Right kidney (tissue), 1 donor: ENCODE data around the gene PHLDB3.
"Not testable (repeated sequence)": the region's sequence is repeated elsewhere in the genome, so short reads cannot be mapped to it uniquely, and the experiment has no call there.

Source experiments
- DNase-seq: peaks from one replicate; pipeline ENCODE4 v3.0.0-alpha.2; 2016

PHLDB3 gene

DNA sequence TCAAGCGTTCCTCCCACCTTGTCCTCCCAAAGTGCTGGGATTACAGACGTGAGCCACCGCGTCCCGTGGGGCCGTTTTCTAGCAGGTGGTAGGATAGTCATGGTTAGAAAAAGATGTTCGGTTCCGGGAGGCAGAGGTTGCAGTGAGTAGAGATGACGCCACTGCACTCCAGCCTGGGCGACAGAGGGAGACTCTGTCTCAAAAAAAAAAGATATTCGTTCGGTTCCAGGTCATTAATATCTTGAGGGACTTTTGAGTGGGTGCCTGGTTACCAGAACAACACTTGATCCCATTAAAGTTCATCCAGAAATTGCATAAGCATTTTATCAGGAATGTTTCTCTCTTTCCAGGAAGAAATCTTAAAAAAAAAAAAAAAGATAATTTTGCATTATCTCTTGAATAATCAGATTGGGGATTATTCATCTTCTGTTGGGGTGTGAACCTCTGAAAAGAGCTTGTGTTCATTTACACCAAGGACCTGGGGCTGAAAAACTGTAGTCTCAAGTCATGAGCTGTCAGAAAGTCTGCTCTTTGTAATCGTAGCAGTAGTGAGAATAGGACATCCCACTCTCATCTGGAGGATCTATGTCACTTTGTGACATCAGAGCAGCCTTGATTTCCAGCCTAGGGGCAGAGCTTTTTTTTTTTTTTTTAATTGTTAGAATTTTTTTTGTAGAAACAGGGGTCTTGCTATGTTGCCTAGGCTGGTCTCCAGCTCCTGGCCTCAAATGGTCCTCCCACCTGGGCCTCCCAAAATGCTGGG is 23.5 kb upstream of the PHLDB3 start:
- peak; percentile 31 for DNase-seq

DNA sequence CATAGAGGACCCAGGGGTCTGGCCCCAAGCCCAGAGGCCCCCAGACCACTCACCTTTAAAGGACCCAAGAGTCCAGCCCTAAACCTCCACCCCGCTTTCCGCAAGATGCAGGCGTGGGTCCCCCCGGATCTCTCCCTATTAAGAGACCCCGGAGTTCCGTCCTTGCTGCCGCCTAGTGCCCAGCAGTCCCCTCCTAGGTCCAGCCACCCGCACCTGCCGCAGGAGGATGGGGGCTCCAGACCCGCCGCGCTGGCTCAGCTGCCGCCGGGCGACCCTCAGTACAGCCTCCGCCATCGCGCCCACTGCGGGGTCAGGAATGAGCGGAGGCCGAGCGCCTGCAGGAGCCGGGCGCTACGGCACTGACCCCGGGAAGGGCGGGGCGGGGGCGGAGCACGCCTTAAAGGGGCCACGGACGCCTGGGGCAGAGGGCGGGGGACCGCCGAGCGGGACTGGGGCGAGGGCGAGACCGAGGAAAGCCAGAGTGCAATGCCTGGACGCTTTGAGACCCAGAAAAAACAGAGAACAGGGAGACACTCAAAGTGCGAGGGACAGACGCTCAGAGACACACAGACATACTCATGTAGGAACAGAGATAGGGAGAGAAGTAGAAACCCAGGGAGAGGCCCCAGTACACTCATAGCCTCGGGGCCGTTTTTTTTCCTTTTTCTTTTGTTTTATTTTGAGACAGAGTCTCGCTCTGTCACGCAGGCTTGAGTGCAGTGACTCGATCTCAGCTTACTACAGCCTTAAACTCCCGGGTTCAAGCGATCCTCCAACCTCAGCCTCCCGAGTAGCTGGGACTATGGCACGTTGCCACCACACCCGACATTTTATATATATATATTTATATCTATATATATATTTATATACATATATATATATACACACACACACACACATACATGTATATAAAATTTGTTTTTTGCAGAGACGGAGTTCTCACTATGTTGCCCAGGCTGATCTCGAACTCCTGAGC is 22.6 kb upstream of the PHLDB3 start, which contains the start of gene ETHE1:
TSS of gene ETHE1 (minus strand) at position 318 of the 976 bp plus-strand sequence. CDS start at position 294, 24 bp downstream.
- DNase-seq = peak; percentile 84

GRCh38 chr19:43525836-43526771 is 21.6 kb upstream of the PHLDB3 start:
- DNase-seq = peak; percentile 66

DNA sequence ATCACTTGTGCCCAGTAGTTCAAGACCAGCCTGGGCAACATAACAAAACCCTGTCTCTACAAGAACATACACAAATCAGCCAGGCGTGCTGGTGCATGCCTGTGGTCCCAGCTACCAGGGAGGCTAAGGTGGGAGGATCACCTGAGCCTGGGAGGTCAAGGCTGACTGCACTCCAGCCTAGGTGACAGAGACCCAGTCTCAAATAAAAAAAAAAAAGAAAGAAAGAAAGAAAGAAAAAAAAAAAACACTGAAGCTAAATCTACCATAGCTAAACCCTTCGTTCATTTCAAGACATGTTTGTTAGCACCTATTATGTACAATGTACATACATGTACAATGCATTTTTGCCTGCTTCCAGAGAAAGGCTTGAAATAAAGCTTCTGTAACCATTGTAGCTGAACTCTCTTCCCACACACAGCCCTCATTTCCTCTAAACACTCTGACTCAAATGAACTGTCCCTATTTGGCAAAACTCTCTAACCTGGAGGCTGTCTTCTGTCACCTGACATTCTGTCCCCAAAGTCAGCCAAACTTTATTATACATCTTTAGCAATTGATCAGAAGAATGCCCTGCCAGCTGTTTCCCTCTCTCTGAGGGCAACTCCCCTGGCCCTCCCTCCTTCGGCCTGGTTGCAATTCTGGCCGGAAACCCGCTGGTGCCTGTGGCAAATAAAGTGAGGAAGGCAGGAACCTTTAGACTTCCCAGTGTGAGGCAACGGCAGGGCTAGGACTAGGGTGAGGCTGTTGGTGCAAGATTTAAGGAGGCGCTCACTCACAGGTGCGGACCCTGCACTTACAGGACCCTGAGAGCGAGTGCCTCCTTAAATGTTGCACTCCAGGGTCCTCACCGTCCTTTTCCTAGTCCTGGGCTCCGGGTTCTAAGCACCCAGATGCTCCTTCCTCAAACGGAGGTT is 20.6 kb upstream of the PHLDB3 start:
- peak; percentile 55 for DNase-seq

GRCh38 chr19:43523696-43524095 is 19.1 kb upstream of the PHLDB3 start:
- DNase-seq = not testable (repeated sequence)

- DNase-seq = no peak
Observed at GRCh38 chr19:43522929-43523328, 18.4 kb upstream of the PHLDB3 start.

- peak; percentile 39 for DNase-seq
Observed at GRCh38 chr19:43519436-43520088, 15.0 kb upstream of the PHLDB3 start.

DNA sequence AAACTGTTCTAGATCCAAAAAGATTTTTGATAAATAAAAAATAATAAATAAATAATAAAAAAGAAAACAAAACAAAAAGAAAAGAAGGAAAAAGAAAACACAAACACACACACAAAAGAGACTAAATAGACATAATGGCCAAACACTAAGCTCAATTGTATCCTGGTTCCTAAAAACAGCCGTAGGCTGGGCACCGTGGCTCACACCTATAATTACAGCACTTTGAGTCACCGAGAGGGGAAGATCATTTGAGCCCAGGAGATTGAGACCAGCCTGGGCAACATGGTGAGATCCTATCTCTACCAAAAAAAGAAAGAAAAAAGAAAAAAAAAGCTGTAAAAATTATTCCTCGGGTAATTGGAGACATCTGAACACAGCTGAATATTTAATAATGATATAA is 13.5 kb upstream of the PHLDB3 start:
- no peak for DNase-seq

GRCh38 chr19:43512399-43512798 is 7.9 kb upstream of the PHLDB3 start:
- not testable (repeated sequence) for DNase-seq

- no peak for DNase-seq
Observed at GRCh38 chr19:43511324-43511723, 6.8 kb upstream of the PHLDB3 start.

DNA sequence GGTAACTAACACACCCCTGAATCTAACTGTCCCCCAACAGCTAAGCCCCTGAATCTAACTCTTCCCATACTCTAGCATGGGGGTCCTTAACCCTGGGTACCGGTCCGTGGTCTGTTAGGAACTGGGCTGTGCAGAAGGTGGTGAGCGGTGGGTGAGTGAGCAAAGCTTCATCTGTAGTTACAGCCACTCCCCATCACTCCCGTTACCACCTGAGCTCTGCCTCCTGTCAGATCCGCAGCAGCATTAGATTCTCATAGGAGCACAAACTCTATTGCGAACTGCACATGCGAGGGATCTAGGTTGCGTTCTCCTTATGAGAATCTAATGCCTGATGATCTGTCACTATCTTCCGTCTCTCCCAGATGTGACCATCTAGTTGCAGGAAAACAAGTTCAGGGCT is 6.2 kb upstream of the PHLDB3 start:
- no peak for DNase-seq

- no peak for DNase-seq
Observed at GRCh38 chr19:43507880-43508279, 3.3 kb upstream of the PHLDB3 start.

- DNase-seq = no peak
Observed at GRCh38 chr19:43506629-43507028, 2.1 kb upstream of the PHLDB3 start.

DNA sequence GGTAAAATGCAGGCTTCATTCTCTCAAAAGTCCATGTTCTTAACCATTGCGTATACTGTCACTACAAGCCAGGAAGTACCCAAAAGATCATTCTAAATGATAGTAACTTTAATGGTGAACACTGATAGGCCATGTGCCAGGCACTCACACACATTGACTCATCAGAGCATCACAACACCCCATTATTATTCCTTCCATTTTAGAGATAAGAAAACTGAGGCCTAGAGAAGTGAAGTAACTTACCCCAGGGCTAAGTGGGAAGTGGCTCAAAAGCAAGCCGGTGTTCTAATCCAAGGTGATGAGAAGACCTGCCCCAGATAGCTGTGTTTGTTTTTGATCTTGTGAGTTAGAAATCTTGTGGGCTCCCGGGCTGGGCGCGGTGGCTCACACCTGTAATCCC is 1.4 kb upstream of the PHLDB3 start:
- no peak for DNase-seq

DNA sequence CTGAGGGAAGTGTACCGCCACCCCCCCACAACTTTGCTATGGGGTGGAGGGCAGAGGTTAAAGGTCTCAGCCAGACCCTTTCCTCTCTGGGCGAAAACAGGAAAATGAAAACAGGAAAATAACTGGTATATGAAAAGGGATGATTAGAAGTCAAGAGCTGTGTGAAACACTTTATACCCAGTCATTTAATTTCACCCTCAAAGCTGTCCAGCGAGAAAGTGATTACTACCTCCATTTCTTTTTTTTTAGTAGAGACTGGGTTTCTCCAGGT is 575 bp upstream of the PHLDB3 start:
- no peak for DNase-seq

- DNase-seq = peak; percentile 94
Observed at GRCh38 chr19:43503501-43504425, 783 bp downstream of the PHLDB3 start.

GRCh38 chr19:43502419-43502976 is 2.0 kb downstream of the PHLDB3 start:
- peak; percentile 16 for DNase-seq

- peak; percentile 49 for DNase-seq
Observed at GRCh38 chr19:43501661-43502418, 2.7 kb downstream of the PHLDB3 start.
